ENCODE measurements around the gene MPO.

Gene MPO

DNA sequence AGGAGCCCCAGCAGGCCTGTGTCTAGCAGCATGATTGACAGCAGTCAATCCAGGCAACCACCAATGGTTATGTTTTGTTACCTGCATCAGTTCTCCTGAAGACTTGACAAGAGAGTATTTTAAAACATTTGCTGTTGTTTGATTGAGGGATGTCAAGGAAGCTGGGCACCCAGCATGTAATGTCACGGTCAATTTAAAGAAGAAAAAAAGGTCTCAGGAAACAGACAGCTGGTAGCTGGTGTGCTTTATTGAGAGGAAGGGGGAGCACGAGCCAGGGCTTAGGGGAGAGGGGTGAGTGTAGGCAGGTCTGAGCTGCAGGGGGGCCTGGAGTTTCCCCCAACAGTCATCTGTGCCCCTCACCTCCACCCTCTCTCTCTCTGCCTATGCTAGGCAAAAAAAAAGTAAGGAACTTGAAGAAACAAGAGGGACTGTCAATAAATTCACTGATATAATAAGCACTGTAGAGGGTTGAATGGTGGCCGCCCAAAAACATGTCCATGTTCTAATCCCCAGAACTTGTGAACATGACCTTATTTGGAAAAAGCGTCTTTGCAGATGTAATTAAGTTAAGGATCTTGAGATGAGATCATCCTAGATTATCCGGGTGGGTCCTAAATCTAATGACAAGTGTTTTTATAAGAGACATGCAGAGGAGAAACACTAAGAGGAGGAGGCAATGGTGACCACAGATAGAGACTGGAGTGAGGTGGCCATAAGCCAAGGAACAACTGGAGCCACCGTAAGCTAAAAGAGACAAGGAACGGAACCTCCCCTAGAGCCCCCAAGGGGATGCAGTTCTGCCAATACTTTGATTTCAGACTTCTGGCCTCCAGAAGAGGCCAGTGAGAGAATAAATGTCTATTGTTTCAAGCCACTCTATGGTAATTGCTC is 33.3 kb upstream of the MPO start:
- H3K4me3 ChIP-seq (ENCODE audit: low read length), result no peak overlapping the region
- TF ChIP-seq, protein P1, sequence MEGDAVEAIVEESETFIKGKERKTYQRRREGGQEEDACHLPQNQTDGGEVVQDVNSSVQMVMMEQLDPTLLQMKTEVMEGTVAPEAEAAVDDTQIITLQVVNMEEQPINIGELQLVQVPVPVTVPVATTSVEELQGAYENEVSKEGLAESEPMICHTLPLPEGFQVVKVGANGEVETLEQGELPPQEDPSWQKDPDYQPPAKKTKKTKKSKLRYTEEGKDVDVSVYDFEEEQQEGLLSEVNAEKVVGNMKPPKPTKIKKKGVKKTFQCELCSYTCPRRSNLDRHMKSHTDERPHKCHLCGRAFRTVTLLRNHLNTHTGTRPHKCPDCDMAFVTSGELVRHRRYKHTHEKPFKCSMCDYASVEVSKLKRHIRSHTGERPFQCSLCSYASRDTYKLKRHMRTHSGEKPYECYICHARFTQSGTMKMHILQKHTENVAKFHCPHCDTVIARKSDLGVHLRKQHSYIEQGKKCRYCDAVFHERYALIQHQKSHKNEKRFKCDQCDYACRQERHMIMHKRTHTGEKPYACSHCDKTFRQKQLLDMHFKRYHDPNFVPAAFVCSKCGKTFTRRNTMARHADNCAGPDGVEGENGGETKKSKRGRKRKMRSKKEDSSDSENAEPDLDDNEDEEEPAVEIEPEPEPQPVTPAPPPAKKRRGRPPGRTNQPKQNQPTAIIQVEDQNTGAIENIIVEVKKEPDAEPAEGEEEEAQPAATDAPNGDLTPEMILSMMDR (conservative IDR thresholded peaks at IDR 0.05; ENCODE audit: low read depth, low read length), result no peak
- no peak for DNase-seq (ENCODE audit: low read depth)

DNA sequence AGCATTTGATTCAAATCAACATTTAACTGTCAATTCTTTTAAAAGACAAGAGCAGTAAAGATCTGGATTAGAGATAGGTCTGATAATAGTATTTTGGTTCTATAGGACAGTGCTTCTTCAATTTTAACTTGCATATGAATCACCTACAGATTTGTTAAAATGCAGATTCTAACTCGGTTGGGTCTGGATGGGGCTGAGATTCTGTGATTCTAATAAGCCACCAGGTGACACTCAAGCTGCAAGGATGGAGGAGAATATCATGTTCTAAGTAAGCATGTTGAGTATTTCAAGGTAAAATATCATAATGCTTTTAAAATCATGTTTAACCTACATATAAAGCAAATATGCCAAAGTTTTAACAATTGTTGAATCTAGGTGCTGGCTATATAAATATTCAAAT is 32.1 kb upstream of the MPO start:
- H3K4me3 ChIP-seq (ENCODE audit: low read length), result no peak overlapping the region
- TF ChIP-seq, protein P1 (conservative IDR thresholded peaks at IDR 0.05; ENCODE audit: low read depth, low read length), result no peak
- DNase-seq (ENCODE audit: low read depth), result no peak

DNA sequence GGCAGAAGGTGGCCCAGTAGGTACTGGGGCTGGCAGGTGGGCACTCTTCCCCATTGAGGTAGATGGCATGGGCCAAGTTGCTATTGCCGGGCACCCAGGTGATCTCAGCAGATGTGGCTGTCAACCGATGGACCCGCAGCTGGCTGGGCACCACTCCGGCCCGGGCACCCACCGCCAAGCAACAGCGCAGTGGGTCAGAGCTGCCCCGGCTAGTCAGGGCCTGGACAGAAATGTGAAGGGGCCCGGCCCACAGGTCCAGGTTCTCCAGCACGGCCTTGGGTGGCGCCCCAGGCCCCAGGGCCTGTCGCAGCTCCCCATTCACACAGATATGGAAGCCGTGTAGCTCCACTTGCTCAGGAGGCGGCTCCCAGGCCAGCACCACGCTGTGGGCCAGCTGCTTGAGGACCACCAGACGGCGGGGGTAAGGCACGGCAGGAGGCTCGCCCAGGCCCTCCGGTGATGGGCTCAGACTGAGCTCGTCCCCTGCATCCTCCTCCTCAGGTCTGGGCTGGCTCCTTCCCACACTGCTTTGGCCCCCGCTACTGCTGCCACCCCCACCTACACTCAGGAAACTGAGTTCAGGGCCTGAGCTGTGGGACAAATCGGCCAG is 31.4 kb upstream of the MPO start:
- DNase-seq (ENCODE audit: low read depth), result no peak
- no peak overlapping the region for H3K4me3 ChIP-seq (ENCODE audit: low read length)
- TF ChIP-seq, protein P1 (conservative IDR thresholded peaks at IDR 0.05; ENCODE audit: low read depth, low read length), result no peak

DNA sequence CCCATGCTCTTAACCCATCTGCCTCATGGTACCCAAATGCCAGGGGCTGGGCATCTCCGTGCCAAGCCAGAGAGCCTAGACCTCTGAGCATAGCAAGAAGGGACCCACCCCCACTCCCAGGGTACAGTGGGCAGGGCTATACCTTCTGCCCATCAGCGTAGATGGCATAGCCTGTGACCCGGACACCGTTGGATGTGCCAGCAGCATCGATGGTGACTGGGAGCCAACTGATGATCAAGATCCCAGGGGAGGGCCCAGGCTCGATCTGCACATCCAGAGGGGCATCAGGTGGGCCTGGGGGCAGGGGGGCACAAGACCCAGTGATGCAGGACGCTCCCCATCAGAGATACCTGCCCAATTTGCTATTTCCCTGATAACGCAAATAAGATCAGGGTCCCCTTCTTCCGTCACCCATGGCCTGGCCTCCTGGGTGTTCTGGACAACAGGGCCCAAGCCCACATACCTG is 30.7 kb upstream of the MPO start:
- no peak overlapping the region for H3K4me3 ChIP-seq (ENCODE audit: low read length)
- DNase-seq (ENCODE audit: low read depth), result no peak
- TF ChIP-seq, protein P1 (conservative IDR thresholded peaks at IDR 0.05; ENCODE audit: low read depth, low read length), result no peak

DNA sequence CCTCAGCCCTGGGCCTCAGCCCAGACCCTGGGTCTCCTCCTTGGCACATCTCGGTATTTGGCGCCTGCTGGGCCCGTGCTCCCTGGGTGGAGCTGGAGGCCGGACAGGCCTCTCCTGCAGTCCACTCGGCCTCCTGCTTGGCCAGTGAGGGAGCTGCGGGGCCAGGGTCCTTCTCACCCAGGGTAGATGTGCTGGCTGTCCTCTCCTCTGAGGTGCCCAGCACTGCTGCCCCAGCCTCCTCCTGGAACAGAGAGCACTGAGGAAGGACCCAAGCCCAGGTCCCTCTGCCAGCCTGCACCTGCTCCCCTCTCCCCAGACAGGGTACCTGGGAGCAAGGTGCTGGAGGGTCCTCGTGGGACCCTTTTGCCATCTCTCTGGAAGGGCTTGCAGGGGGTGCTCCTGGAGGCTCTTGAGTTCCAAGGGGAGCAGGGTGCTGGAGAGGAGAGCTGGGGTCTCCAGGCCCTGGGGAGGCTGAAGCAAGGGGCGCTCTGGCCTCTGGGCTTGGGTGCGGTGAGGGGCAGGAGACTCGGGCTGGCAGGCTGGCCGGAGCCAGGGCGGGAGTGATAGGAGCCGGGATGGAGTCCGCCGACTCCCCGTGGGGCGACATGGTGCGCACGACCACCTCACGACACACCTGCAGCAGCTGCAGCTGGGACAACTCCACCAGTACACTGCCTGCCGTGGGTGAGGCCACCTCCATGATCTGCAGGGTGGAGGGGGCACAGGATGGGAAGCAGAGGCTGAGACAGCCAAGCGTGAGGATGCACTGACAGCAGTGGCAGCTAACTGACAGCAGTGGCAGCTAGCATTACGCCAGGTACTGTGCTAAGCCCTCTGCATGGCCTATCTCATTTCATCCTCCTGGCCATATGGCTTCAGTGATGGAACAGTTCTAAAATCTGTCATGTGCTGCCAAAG is 30.0 kb upstream of the MPO start:
- H3K4me3 ChIP-seq (ENCODE audit: low read length), result no peak overlapping the region
- no peak for DNase-seq (ENCODE audit: low read depth)
- TF ChIP-seq, protein P1 (conservative IDR thresholded peaks at IDR 0.05; ENCODE audit: low read depth, low read length), result no peak

DNA sequence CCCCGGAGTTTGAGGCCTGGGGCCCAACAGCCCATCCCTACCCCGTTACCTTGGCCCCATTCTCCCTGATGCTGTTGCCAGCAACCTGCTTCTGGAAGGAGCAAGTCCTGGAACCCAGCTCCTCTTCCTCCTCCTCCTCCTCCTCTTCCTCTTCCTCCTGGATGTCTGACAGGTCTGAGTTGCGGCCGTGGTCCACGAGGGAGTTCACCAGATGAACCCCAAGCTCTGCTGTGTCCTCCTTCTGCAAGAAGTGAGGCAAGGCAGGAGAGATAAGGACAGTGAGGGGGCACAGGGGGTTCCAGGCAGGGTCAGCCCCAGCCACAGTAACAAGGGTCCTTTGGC is 29.2 kb upstream of the MPO start:
- DNase-seq (ENCODE audit: low read depth), result no peak
- H3K4me3 ChIP-seq (ENCODE audit: low read length), result no peak overlapping the region
- TF ChIP-seq, protein P1 (conservative IDR thresholded peaks at IDR 0.05; ENCODE audit: low read depth, low read length), result no peak
